ENCODE results near the gene EIF3K.

EIF3K gene

DNA sequence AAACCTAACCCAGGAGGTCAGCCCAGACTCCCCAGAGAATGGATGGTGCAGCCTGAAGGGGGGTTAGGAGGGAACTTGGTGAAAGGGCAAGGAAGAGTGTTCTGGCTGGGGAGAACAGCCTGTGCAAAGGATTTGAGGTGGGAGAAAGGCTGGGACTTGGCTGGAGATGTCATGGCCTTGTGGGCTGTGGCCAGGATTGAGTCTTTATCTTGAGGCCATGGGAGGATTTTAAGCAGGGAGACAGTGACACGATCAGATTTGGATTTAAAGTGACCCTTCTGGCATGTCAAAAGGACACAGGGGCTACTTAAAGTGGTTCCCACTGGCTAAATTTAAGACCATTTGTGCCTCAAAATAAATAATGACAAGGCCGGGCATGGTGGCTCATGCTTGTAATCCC lies 30.9 kb upstream of the EIF3K start:
- TF ChIP-seq, protein P1, sequence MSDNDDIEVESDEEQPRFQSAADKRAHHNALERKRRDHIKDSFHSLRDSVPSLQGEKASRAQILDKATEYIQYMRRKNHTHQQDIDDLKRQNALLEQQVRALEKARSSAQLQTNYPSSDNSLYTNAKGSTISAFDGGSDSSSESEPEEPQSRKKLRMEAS (IDR thresholded peaks at IDR 0.05): no peak
- TF ChIP-seq EGR1 (IDR thresholded peaks at IDR 0.05) (no peak), EP300 (IDR thresholded peaks at IDR 0.05; ENCODE audit: borderline replicate concordance) (no peak), CEBPB (IDR thresholded peaks at IDR 0.05) (no peak), YY1 (IDR thresholded peaks at IDR 0.05; ENCODE audit: low read depth) (no peak), TEAD4 (IDR thresholded peaks at IDR 0.05) (no peak), TCF12 (IDR thresholded peaks at IDR 0.05; ENCODE audit: low read depth) (no peak), NFIC (IDR thresholded peaks at IDR 0.05) (no peak), FOXM1 (IDR thresholded peaks at IDR 0.05; ENCODE audit: borderline replicate concordance, low read depth) (no peak), CREB1 (IDR thresholded peaks at IDR 0.05; ENCODE audit: low read depth) (no peak), ZBTB7A (IDR thresholded peaks at IDR 0.05; ENCODE audit: low read depth) (no peak), TAF1 (IDR thresholded peaks at IDR 0.05; ENCODE audit: low read depth) (no peak)

DNA sequence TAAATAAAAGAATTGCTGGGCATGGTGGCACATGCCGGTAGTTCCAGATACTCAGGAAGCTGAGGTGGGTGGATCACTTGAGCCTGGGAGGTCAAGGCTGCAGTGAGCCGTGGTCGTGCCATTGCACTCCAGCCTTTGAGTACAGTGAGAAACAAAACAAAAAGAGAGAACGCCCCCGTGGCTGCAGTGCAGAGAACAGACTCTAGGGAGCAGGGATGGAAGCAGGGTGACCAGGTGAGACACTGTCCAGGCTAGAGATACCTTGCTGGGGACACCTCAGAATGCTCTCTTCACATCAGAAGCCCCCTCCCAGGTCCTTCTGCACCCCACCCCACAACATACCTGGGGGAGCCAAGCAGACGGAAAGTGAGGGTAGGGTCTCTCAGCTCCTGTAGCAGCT lies 26.0 kb upstream of the EIF3K start:
- TF ChIP-seq, protein P1 (IDR thresholded peaks at IDR 0.05): no peak
- TF ChIP-seq CREB1 (IDR thresholded peaks at IDR 0.05; ENCODE audit: low read depth) (no peak), FOXM1 (IDR thresholded peaks at IDR 0.05; ENCODE audit: borderline replicate concordance, low read depth) (no peak), EP300 (IDR thresholded peaks at IDR 0.05; ENCODE audit: borderline replicate concordance) (no peak), TEAD4 (IDR thresholded peaks at IDR 0.05) (no peak), ZBTB7A (IDR thresholded peaks at IDR 0.05; ENCODE audit: low read depth) (no peak), TCF12 (IDR thresholded peaks at IDR 0.05; ENCODE audit: low read depth) (no peak), NFIC (IDR thresholded peaks at IDR 0.05) (no peak), YY1 (IDR thresholded peaks at IDR 0.05; ENCODE audit: low read depth) (no peak), RAD21 (IDR thresholded peaks at IDR 0.05; ENCODE audit: low read depth) (no peak), CEBPB (IDR thresholded peaks at IDR 0.05) (no peak), EGR1 (IDR thresholded peaks at IDR 0.05) (no peak), TAF1 (IDR thresholded peaks at IDR 0.05; ENCODE audit: low read depth) (no peak)
- TF ChIP-seq, protein P2, sequence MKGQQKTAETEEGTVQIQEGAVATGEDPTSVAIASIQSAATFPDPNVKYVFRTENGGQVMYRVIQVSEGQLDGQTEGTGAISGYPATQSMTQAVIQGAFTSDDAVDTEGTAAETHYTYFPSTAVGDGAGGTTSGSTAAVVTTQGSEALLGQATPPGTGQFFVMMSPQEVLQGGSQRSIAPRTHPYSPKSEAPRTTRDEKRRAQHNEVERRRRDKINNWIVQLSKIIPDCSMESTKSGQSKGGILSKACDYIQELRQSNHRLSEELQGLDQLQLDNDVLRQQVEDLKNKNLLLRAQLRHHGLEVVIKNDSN (IDR thresholded peaks at IDR 0.05): no peak
- TF ChIP-seq, protein P3, sequence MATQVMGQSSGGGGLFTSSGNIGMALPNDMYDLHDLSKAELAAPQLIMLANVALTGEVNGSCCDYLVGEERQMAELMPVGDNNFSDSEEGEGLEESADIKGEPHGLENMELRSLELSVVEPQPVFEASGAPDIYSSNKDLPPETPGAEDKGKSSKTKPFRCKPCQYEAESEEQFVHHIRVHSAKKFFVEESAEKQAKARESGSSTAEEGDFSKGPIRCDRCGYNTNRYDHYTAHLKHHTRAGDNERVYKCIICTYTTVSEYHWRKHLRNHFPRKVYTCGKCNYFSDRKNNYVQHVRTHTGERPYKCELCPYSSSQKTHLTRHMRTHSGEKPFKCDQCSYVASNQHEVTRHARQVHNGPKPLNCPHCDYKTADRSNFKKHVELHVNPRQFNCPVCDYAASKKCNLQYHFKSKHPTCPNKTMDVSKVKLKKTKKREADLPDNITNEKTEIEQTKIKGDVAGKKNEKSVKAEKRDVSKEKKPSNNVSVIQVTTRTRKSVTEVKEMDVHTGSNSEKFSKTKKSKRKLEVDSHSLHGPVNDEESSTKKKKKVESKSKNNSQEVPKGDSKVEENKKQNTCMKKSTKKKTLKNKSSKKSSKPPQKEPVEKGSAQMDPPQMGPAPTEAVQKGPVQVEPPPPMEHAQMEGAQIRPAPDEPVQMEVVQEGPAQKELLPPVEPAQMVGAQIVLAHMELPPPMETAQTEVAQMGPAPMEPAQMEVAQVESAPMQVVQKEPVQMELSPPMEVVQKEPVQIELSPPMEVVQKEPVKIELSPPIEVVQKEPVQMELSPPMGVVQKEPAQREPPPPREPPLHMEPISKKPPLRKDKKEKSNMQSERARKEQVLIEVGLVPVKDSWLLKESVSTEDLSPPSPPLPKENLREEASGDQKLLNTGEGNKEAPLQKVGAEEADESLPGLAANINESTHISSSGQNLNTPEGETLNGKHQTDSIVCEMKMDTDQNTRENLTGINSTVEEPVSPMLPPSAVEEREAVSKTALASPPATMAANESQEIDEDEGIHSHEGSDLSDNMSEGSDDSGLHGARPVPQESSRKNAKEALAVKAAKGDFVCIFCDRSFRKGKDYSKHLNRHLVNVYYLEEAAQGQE (IDR thresholded peaks at IDR 0.05; ENCODE audit: low read depth): no peak

DNA sequence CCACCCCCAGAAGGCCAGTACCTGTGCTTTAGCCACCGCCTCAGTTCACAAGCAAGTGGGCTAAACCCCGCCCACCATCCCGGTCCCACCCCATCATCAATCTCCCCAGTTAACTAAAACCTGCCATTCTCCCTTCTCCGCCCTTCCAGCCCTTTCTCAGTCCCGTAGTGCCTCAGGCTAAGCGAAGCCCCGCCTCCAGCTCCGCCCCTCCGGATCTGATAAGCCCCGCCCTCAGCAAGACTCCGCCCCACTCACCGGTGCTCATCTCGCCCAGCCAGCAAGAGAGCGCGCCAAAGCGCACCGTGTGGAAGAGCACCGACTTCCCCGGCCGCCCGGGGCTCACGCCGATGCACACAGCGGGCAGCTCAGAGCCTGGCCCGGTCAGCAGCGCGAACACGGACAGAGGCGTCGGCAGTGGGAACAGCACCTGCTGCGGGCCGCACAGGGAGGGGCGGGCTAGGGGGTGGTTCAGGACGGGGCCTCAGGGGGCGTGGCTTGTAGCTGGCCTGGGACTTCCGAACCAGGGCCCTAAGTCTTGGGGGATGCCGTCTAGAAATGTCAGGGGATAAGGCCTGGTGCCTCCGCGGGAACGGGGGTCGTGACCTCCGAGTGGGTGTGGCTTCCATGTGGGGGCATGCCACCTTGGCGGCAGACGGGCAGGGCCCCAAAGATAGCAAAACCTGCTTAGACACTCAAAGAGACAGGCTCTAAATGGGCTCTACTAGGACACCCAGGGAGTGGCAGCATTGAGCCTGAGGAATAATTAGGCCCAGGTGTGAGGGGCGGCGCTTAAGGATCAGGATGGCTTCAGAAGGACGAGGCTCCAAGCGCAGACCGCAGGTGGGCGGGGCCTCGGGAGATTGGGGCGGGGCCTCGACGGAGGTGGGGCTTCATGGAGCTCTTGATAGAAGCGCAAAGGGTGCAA lies 22.7 kb upstream of the EIF3K start:
- TF ChIP-seq EP300 (IDR thresholded peaks at IDR 0.05; ENCODE audit: borderline replicate concordance) (no peak), TCF12 (IDR thresholded peaks at IDR 0.05; ENCODE audit: low read depth) (peak; percentile 42; the same call in 1 of the 2 replicates), TAF1 (IDR thresholded peaks at IDR 0.05; ENCODE audit: low read depth) (no peak), TEAD4 (IDR thresholded peaks at IDR 0.05) (no peak), EGR1 (IDR thresholded peaks at IDR 0.05) (no peak), NFIC (IDR thresholded peaks at IDR 0.05) (no peak), RAD21 (IDR thresholded peaks at IDR 0.05; ENCODE audit: low read depth) (no peak)
- TF ChIP-seq, protein P1 (IDR thresholded peaks at IDR 0.05): peak; percentile 85

DNA sequence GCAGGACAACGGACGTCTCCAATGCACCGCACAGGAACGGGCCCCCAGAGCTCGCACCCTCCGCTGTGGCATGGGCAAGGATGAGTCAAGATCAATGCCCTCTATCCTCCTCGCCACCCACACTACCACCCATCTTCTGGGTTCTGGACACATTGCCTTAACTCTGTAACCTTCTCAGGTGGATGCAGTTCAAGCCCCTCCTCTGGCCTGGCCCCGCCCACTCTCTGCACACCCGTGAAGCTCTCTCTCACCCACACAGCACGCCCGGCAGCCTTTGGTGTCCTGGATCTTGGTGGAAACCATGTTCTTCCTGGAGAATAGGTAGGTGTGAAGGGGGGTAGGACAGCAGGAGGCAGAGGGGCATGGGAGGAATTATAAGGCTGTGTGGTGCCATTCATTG lies 21.9 kb upstream of the EIF3K start:
- TF ChIP-seq TAF1 (IDR thresholded peaks at IDR 0.05; ENCODE audit: low read depth): no peak
- no peak for TF ChIP-seq NFIC (IDR thresholded peaks at IDR 0.05)
- TF ChIP-seq, protein P3 (IDR thresholded peaks at IDR 0.05; ENCODE audit: low read depth): no peak
- TF ChIP-seq, protein P1 (IDR thresholded peaks at IDR 0.05): no peak
- TF ChIP-seq FOXM1 (IDR thresholded peaks at IDR 0.05; ENCODE audit: borderline replicate concordance, low read depth): no peak
- TF ChIP-seq EP300 (IDR thresholded peaks at IDR 0.05; ENCODE audit: borderline replicate concordance): no peak
- TF ChIP-seq, protein P2 (IDR thresholded peaks at IDR 0.05): no peak
- no peak for TF ChIP-seq CREB1 (IDR thresholded peaks at IDR 0.05; ENCODE audit: low read depth)
- TF ChIP-seq TEAD4 (IDR thresholded peaks at IDR 0.05): no peak
- TF ChIP-seq ZBTB7A (IDR thresholded peaks at IDR 0.05; ENCODE audit: low read depth): no peak
- TF ChIP-seq CEBPB (IDR thresholded peaks at IDR 0.05): no peak
- no peak for TF ChIP-seq YY1 (IDR thresholded peaks at IDR 0.05; ENCODE audit: low read depth)
- TF ChIP-seq RAD21 (IDR thresholded peaks at IDR 0.05; ENCODE audit: low read depth): no peak
- no peak for TF ChIP-seq TCF12 (IDR thresholded peaks at IDR 0.05; ENCODE audit: low read depth)
- TF ChIP-seq EGR1 (IDR thresholded peaks at IDR 0.05): no peak

Measured in Ishikawa (cell line).